Measurements from ENCODE around the gene AFMID.
"Not testable (repeated sequence)": the region's sequence is repeated elsewhere in the genome, so short reads cannot be mapped to it uniquely, and the experiment has no call there.

AFMID gene

GRCh38 chr17:78232859-78233173, 45.7 kb downstream of the AFMID start:
- no peak overlapping the region for H3K4me3 ChIP-seq (ENCODE audit: low read length)
- no peak for DNase-seq (ENCODE audit: low read depth)
- TF ChIP-seq CTCF (conservative IDR thresholded peaks at IDR 0.05; ENCODE audit: low read length), result no peak

- no peak for DNase-seq (ENCODE audit: low read depth)
- no peak for TF ChIP-seq CTCF (conservative IDR thresholded peaks at IDR 0.05; ENCODE audit: low read length)
- no peak overlapping the region for H3K4me3 ChIP-seq (ENCODE audit: low read length)
Observed at GRCh38 chr17:78233678-78234077, 46.5 kb downstream of the AFMID start.

- TF ChIP-seq CTCF (conservative IDR thresholded peaks at IDR 0.05; ENCODE audit: low read length), result no peak
- H3K4me3 ChIP-seq (ENCODE audit: low read length), result no peak overlapping the region
Observed at GRCh38 chr17:78234261-78234865, 47.2 kb downstream of the AFMID start.

GRCh38 chr17:78235022-78235421, 47.9 kb downstream of the AFMID start:
- not testable (repeated sequence) for H3K4me3 ChIP-seq (ENCODE audit: low read length); DNase-seq (ENCODE audit: low read depth)

More at GRCh38 chr17:78234261-78234865, 47.2 kb downstream of the AFMID start:
- no peak for DNase-seq (ENCODE audit: low read depth)

GRCh38 chr17:78235885-78236284, 48.7 kb downstream of the AFMID start:
- no peak overlapping the region for H3K4me3 ChIP-seq (ENCODE audit: low read length)
- DNase-seq (ENCODE audit: low read depth), result no peak
- TF ChIP-seq CTCF (conservative IDR thresholded peaks at IDR 0.05; ENCODE audit: low read length), result no peak

- no peak overlapping the region for H3K4me3 ChIP-seq (ENCODE audit: low read length)
- no peak for TF ChIP-seq CTCF (conservative IDR thresholded peaks at IDR 0.05; ENCODE audit: low read length)
- no peak for DNase-seq (ENCODE audit: low read depth)
Observed at GRCh38 chr17:78236362-78237127, 49.4 kb downstream of the AFMID start.

GRCh38 chr17:78237401-78238012, 50.3 kb downstream of the AFMID start:
- H3K4me3 ChIP-seq (ENCODE audit: low read length), result no peak overlapping the region
- no peak for TF ChIP-seq CTCF (conservative IDR thresholded peaks at IDR 0.05; ENCODE audit: low read length)
- no peak for DNase-seq (ENCODE audit: low read depth)
